Measurements from ENCODE around the gene CAMTA1.
A peak's percentile ranks its signal among the peaks of the same experiment; 100 is the strongest.

The CAMTA1 gene

DNA sequence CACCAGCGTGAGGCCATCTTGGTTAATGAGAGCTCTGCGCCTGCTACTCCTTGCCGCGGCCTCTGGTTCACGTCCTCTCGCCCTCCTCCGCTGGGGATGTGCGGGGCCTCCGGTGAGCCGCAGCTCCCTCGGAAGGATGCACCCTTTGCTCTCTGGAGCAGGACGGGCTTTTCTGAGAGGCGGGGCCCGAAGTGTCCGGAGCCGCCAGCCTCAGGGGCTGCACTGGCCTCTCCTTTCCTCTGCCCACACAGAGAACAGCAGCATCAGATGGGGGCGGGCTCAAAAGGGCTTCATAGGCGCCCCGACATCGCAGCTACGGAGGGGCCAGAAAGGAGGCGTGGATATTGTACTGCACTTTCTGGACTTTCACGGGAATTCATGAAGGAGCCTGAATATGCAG, 284.7 kb downstream of the CAMTA1 start:
- DNase-seq (ENCODE audit: low read depth in 2 of 2): no peak

- DNase-seq (ENCODE audit: low read depth in 2 of 2): peak; percentile 12 to 34
These were observed 285.3 kb downstream of the CAMTA1 start for GRCh38 chr1:7070389-7071029.

GRCh38 chr1:7076117-7076516, 290.9 kb downstream of the CAMTA1 start:
- DNase-seq (ENCODE audit: low read depth in 2 of 2): no peak

DNA sequence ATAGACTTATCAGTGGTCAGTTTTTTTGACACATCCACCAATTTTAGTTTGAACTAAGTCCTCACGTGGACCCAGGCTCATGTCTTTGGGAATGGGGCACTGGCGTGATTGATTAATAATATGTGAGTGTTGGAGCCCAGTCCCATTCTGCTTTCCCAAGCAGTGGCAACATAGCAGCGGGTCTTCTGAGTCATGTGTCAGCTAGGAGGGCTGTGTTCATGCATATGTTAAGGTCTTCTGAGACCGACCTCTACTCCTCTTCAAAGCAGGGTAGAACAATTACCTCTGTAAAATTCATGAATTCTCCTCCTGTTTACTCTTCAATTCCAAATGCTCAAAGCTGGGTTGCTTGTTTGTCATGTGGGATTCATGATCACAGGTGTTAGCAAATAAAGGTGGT, 291.3 kb downstream of the CAMTA1 start:
- DNase-seq (ENCODE audit: low read depth in 2 of 2): no peak

GRCh38 chr1:7077136-7077535, 291.9 kb downstream of the CAMTA1 start:
- DNase-seq (ENCODE audit: low read depth in 2 of 2): no peak

- DNase-seq (ENCODE audit: low read depth in 2 of 2): no peak
These were observed 292.7 kb downstream of the CAMTA1 start for GRCh38 chr1:7077970-7078369.

DNA sequence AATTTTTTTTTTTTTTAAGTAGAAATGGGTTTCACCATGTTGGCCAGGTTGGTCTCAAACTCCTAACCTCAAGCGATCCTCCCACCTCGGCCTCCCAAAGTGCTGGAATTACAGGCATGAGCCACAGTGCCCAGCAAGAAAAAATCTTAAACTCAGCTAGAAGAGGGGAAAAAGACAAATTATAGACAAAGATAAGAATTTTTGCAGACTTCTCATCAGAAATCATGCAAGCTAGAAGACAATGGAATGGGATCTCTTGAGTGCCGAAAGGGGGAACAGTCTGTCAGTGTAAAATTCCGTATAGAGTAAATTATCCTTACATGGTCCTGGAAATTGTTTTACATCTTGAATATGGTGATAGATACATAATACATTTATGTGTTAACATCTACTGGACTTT, 294.4 kb downstream of the CAMTA1 start:
- DNase-seq (ENCODE audit: low read depth in 2 of 2): no peak

- DNase-seq (ENCODE audit: low read depth in 2 of 2): no peak
These were observed 299.1 kb downstream of the CAMTA1 start for GRCh38 chr1:7084232-7084894.

- no peak for DNase-seq (ENCODE audit: low read depth in 2 of 2)
These were observed 300.3 kb downstream of the CAMTA1 start for GRCh38 chr1:7085521-7085920.

DNA sequence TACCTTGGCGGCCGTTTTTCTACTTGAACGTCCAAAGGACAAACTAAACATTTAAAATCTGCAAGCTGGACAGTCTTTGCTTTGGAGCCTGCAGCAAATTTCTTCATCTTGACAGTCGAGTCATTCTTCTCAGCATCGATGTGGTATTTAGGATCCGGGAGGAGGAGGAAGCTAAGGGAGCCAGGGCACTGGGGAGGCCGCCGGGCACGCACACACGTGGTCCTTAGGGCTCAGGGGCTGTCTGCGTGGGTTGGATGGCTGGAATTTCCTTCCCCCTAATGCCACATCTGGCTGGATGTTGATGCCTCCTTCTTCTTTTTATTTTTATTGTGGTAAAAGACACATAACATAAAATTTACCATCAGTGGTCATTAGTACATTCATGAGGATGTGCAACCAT, 300.9 kb downstream of the CAMTA1 start:
- DNase-seq (ENCODE audit: low read depth in 2 of 2): no peak

DNA sequence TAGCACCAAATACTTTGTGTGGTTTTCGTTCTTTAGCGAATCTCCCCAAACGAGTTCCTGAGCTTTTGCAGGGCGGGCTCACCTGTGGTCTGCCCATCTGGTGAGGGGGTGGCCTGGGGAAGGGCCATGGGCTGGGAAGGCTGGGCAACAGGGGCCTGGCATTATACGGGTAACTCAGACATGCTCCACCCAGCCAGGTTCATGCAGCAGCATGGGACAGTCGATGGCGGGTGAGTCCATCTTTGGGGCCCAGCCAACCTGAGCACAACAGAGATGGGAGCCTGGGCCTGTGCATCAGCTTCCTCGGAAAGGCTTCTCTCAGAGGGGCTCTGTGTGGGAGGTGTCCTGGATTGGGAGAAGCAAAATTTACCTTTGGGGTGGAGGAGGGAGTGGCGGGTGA, 302.6 kb downstream of the CAMTA1 start:
- DNase-seq (ENCODE audit: low read depth in 2 of 2): no peak

- DNase-seq (ENCODE audit: low read depth in 2 of 2): no peak
These were observed 304.2 kb downstream of the CAMTA1 start for GRCh38 chr1:7089497-7089896.

DNA sequence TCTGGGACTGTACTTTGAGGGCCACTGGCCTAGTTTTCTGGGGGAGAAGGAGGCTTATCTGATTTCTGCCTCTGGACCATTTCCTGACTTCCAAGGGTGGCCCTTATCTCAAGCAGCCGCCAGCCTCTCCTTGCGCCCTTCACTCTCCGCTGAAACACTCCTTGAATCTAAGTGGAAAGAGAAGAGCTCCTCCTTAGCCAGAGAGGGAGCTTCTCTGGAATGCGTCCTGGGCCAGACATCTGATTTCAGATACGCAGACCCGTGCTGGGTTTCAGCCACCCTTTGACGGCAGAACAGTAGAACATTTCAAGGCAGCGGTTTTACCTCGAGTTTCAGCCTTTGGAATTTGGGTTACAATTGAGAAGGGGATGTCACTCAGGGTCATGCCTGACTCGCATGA, 308.0 kb downstream of the CAMTA1 start:
- DNase-seq (ENCODE audit: low read depth in 2 of 2): no peak

- DNase-seq (ENCODE audit: low read depth in 2 of 2): no peak
These were observed 308.8 kb downstream of the CAMTA1 start for GRCh38 chr1:7094086-7094485.

GRCh38 chr1:7094509-7094908, 309.3 kb downstream of the CAMTA1 start:
- no peak for DNase-seq (ENCODE audit: low read depth in 2 of 2)

- DNase-seq (ENCODE audit: low read depth in 2 of 2): no peak
These were observed 310.2 kb downstream of the CAMTA1 start for GRCh38 chr1:7095343-7095964.

- DNase-seq (ENCODE audit: low read depth in 2 of 2): no peak
These were observed 312.8 kb downstream of the CAMTA1 start for GRCh38 chr1:7097938-7098592.

DNA sequence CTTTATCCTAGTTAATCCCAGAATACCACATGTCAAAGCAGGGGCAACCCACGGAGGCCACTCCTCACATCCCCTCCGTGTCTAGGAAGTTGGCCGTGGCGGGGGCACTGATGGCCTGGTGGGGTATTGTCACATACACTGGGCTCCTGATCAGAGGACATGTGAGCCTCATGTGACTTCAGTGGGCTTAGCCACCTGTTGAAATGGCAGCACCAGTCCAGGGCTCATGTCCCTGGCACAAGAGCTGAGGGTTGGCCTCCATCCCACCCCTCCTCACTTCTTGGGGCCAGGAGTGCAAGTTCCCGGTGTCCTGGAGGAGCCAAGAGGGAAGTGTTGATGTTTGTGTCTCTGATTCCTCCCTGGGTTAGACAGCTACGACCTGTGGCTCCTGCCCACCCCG, 313.4 kb downstream of the CAMTA1 start:
- no peak for DNase-seq (ENCODE audit: low read depth in 2 of 2)

- DNase-seq (ENCODE audit: low read depth in 2 of 2): no peak
These were observed 315.2 kb downstream of the CAMTA1 start for GRCh38 chr1:7100479-7100878.

- DNase-seq (ENCODE audit: low read depth in 2 of 2): no peak
These were observed 315.9 kb downstream of the CAMTA1 start for GRCh38 chr1:7101187-7101586.

- no peak for DNase-seq (ENCODE audit: low read depth in 2 of 2)
These were observed 318.1 kb downstream of the CAMTA1 start for GRCh38 chr1:7103361-7103782.

DNA sequence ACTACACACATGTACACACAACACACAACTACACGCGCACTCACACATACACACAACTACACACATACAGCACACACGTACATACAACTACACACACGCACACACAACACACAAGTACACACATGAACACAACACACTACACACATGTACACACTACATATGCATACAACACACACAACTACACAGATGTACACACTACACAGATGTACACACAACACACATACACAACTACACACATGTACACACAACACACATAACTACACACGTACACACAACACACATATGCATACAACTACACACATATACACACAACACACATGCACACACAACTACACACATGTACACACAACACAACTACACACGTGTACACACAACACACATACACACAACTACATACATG, 318.6 kb downstream of the CAMTA1 start:
- DNase-seq (ENCODE audit: low read depth in 2 of 2): no peak

- DNase-seq (ENCODE audit: low read depth in 2 of 2): no peak
These were observed 319.1 kb downstream of the CAMTA1 start for GRCh38 chr1:7104339-7104738.
